Pancreas (tissue), 10 donors: ENCODE measurements around the gene SLC23A1. TPM values are rescaled to one million over a fixed set of nuclear protein-coding genes. Genes with fewer than 3 reads are reported as not detected.

Experiments
- ATAC-seq, 4 donors: fragments of 200-7000 bp; cut with Tn5 transposase; one replicate each; pipeline versions ENCODE4 v1.8.0 to v1.9.1; 2020; ENCODE audit warnings: mild to moderate bottlenecking in 4 of 4, moderate library complexity in 4 of 4
- DNase-seq, 6 donors: peaks; one replicate each; pipeline ENCODE4 v3.0.0-alpha.2; 2020
- FAIRE-seq: peaks from 2 replicates; lab custom pipeline; 2012; peaks lifted over from hg19 to GRCh38; lab: Jason Lieb, UNC
- H3K27ac ChIP-seq, 4 donors: fragments of 200-600 bp; sonication (generic); 1 replicate in 3 of 4; 2 replicates in 1 of 4; pipeline versions ENCODE4 v1.5.0 to v1.8.0; 2020
- H3K27me3 ChIP-seq, 4 donors: fragments of 200-600 bp; one replicate each; pipeline ENCODE4 v1.8.0; 2021
- H3K36me3 ChIP-seq, 3 donors: fragments of 200-600 bp; sonication (generic) in 1 of 3; one replicate each; pipeline versions ENCODE4 v1.5.0 to v1.8.0; 2020 to 2021
- H3K4me1 ChIP-seq, 3 donors: fragments of 200-600 bp; one replicate each; pipeline ENCODE4 v1.8.0; 2021
- H3K4me3 ChIP-seq, 4 donors: fragments of 200-600 bp; sonication (generic) in 2 of 4; one replicate each; pipeline versions ENCODE4 v1.5.0 to v1.8.0; 2020 to 2021
- H3K9me3 ChIP-seq, 4 donors: fragments of 200-600 bp; one replicate each; pipeline ENCODE4 v1.8.0; 2021
- CTCF ChIP-seq, 4 donors: fragments of 200-600 bp; sonication (generic) in 3 of 4; IDR thresholded peaks; one replicate each; pipeline versions ENCODE4 v1.5.0 to v1.8.0; 2021; ENCODE audit warnings: antibody characterized with exemption in 4 of 4
- WGBS, 2 donors: extraction: QIAGEN DNeasy Blood & Tissue Kit; methylation state at CpG; one replicate each; pipeline ENCODE4 v1.1.7; 2013; 5-methylcytosine and 5-hydroxymethylcytosine counted together
- intact Hi-C, 3 donors: fragments of 100-400 bp; cut with DNase I; formaldehyde crosslinking; loops; one replicate each; pipeline versions ENCODE4 v1.11.1 to v1.14.2; 2022
- polyA plus RNA-seq, 2 donors: library from polyadenylated mRNA; stranded (reverse); fragments of 200-250 nt; gene quantifications; one replicate each; pipeline ENCODE4 v1.2.3, GENCODE V29; 2013
- total RNA-seq, 6 donors: library from RNA; stranded (reverse); fragmentation: NEBNext Ultra II Directional in 4 of 6; extraction: Animal tissue kit (Norgen Biotek cat#: 25700) in 4 of 6; gene quantifications; one replicate each; pipeline versions ENCODE4 v1.2.1 to v1.2.4, GENCODE V29; 2021 to 2023
- donor health status: healthy with polysubstance abuse.
- donor health status: DM: no; HTN: no; CAD: no; lungs with moderate emphysema.
- donor health status: DM: no; HTN: no; CAD: no.
- donor health status: control.
- donor health status: control.
- donor health status: Bipolar disorder and iron deficiency.
- donor health status: DM: yes; HTN: yes; CAD: no.
- donor health status: DM: no; HTN: no; CAD: no.
- donor health status: DM: no; HTN: no; CAD: no.
- donor health status: DM: yes; HTN: yes; CAD: no.

Gene SLC23A1
- total and polyA plus RNA-seq, 8 donors: 0.49 to 2.1 (median 1.3) TPM

- no peak for TF ChIP-seq CTCF (IDR thresholded peaks at IDR 0.05)
- Histone ChIP-seq H3K9me3 (no peaks in the 10 kb centered on the region), H3K27ac (peak overlapping the region; percentile 58 to 90 (median 77)), H3K36me3 (no peaks in the 10 kb centered on the region), H3K27me3 (no peaks in the 10 kb centered on the region), H3K4me1 (peaks cover 0 to 5% (median 0%) of the 10 kb centered on the region in 3 donors), H3K4me3 (peak overlapping the region in 2 of 4 donors; percentile 52 to 54)
- ATAC-seq (no peak), FAIRE-seq (no peak), DNase-seq (peak in 1 of 6 donors; percentile 5)
- 55 to 58% methylated on average over 5 of the region's 5 CpGs for WGBS, 2 donors
- intact Hi-C loops: no loop called here
Measured at GRCh38 chr5:139404484-139404840, 21.4 kb upstream of the SLC23A1 start.

GRCh38 chr5:139403787-139404483 is 20.8 kb upstream of the SLC23A1 start, which contains the start of gene SPATA24:
Gene SPATA24 (minus strand): TSS chr5:139404089. CDS start chr5:139404060, 29 bp downstream.
- Histone ChIP-seq H3K27ac (peak within 1 kb of the TSS; percentile 58 to 90 (median 77)), H3K9me3 (no peaks in the 10 kb centered on the region), H3K36me3 (no peaks in the 10 kb centered on the region), H3K4me3 (peak within 1 kb of the TSS; percentile 37 to 54 (median 50)), H3K27me3 (no peaks in the 10 kb centered on the region), H3K4me1 (peaks cover 0 to 5% (median 0%) of the 10 kb centered on the region in 3 donors)
- intact Hi-C loops: no loop called here
- no peak for TF ChIP-seq CTCF (IDR thresholded peaks at IDR 0.05)
- 1% methylated on average over 41 of the region's 41 CpGs for WGBS, 2 donors
- FAIRE-seq: no peak
- peak; percentile 96 to 98 (median 98) for ATAC-seq
- peak; percentile 94 to 97 (median 95) for DNase-seq

- ATAC-seq: peak; percentile 1 to 5 (median 1)
- Histone ChIP-seq H3K27me3 (no peaks in the 10 kb centered on the region), H3K4me3 (peak overlapping the region; percentile 37 to 54 (median 50)), H3K36me3 (no peaks in the 10 kb centered on the region), H3K27ac (peak overlapping the region; percentile 58 to 90 (median 77)), H3K4me1 (peaks cover 0 to 5% (median 0%) of the 10 kb centered on the region in 3 donors), H3K9me3 (no peaks in the 10 kb centered on the region)
- no peak for TF ChIP-seq CTCF (IDR thresholded peaks at IDR 0.05)
- no peak for FAIRE-seq
- intact Hi-C loops: no loop called here
- no peak for DNase-seq
- 22 to 23% methylated on average over 7 of the region's 7 CpGs for WGBS, 2 donors
Measured at GRCh38 chr5:139403418-139403786, 20.3 kb upstream of the SLC23A1 start.

GRCh38 chr5:139402561-139403158 is 19.6 kb upstream of the SLC23A1 start:
- FAIRE-seq: no peak
- H3K4me3 ChIP-seq: no peak overlapping the region
- H3K4me1 ChIP-seq: peaks cover 0 to 5% (median 0%) of the 10 kb centered on the region in 3 donors
- no peaks in the 10 kb centered on the region for H3K36me3 ChIP-seq
- DNase-seq: peak in 2 of 6 donors; percentile 23 to 26
- ATAC-seq: no peak
- H3K27me3 ChIP-seq: no peaks in the 10 kb centered on the region
- intact Hi-C loops: no loop called here
- H3K9me3 ChIP-seq: no peaks in the 10 kb centered on the region
- TF ChIP-seq CTCF (IDR thresholded peaks at IDR 0.05): no peak
- peak overlapping the region in 1 of 4 donors; percentile 73 for H3K27ac ChIP-seq
- 70 to 77% methylated on average over 7 of the region's 7 CpGs for WGBS, 2 donors
